ENCODE data around the gene NRL.
A peak's percentile ranks its signal among the peaks of the same experiment; 100 is the strongest.
"Not testable (repeated sequence)": the region's sequence is repeated elsewhere in the genome, so short reads cannot be mapped to it uniquely, and the experiment has no call there.

The NRL gene

GRCh38 chr14:24123424-24124417 is 9.0 kb upstream of the NRL start:
- DNase-seq (ENCODE audit: low spot score): no peak

DNA sequence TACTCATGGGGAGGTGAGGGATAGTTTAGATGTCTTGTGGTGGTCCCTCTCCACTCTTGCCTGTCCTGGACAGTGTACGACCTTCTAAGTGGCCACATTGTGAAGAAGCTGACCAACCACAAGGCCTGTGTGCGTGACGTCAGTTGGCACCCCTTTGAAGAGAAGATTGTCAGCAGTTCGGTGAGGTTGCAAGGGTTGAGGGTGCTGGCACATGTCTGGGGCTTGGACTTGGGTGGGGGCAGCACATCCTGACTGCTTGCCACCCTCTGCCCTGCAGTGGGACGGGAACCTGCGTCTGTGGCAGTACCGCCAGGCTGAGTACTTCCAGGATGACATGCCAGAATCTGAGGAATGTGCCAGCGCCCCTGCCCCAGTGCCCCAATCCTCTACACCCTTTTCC is 8.1 kb upstream of the NRL start:
- no peak for DNase-seq (ENCODE audit: low spot score)

- no peak for DNase-seq (ENCODE audit: low spot score)
These were observed 7.7 kb upstream of the NRL start for GRCh38 chr14:24122416-24122815.

GRCh38 chr14:24121210-24121609 is 6.5 kb upstream of the NRL start:
- DNase-seq (ENCODE audit: low spot score): no peak

GRCh38 chr14:24119691-24120090 is 4.9 kb upstream of the NRL start:
- DNase-seq (ENCODE audit: low spot score): no peak

- no peak for DNase-seq (ENCODE audit: low spot score)
These were observed 2.4 kb upstream of the NRL start for GRCh38 chr14:24117179-24117578.

DNA sequence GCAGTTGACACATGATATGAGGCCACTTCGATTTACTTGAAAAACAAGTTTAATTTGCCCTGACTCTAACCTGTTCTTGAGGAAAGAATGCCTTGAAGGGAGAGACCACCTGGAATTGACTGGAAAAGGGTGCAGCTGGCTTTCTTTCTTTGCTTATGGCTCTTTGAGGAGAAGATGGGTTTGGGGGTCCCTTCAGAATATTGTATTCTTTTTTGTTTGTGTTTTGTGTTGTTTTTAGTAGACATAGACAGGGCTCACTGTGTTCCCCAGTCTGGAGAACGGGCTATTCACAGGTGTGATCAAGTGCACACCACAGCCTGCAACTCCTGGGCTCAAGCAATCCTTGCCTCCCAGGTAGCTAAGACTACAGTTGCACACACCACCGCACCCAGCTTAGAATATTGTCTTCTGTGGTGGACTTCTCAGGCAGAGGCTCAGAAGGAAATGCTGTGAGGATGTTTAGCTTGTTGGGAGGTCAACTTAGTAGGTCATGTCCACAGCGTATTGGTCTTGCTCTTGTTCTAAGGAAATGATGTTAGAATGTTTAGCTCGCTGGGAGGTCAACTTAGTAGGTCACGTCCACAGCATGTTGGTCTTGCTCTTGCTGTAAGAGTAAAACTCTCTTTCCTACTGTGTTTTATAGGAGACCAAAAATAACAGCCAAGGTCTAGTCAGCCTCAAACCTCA is 1.5 kb upstream of the NRL start:
- DNase-seq (ENCODE audit: low spot score): no peak

DNA sequence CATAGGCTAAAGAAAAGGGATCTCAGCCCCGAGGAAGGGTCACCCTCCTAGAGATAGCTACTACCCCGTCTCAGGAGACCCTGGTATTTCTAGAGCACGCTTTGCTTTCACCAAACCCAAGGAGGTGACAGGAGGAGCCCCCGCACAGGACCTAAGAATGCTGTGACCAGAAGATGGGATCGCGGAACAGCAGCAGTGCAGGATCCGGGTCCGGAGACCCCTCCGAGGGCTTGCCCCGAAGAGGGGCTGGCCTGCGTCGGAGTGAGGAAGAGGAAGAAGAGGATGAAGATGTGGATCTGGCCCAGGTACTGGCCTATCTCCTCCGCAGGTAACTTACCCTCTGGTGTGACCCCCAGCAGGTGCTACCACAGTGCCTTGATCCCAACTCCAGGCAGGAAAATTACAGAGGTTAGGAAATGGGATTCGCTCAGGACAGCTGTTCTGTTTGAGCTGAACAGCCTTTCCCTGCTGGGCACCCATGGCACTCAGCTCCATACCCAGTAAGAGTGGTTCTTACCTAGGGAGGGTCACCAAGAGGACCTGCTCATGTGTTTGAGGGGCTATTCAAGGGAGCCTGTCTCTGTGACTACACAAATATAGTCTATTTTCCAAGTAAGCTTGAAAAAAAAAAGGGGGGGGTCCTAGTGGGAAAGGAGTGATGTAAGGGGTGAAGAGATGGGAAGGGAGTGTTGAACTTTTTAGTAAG is 826 bp upstream of the NRL start:
- DNase-seq (ENCODE audit: low spot score): no peak

DNA sequence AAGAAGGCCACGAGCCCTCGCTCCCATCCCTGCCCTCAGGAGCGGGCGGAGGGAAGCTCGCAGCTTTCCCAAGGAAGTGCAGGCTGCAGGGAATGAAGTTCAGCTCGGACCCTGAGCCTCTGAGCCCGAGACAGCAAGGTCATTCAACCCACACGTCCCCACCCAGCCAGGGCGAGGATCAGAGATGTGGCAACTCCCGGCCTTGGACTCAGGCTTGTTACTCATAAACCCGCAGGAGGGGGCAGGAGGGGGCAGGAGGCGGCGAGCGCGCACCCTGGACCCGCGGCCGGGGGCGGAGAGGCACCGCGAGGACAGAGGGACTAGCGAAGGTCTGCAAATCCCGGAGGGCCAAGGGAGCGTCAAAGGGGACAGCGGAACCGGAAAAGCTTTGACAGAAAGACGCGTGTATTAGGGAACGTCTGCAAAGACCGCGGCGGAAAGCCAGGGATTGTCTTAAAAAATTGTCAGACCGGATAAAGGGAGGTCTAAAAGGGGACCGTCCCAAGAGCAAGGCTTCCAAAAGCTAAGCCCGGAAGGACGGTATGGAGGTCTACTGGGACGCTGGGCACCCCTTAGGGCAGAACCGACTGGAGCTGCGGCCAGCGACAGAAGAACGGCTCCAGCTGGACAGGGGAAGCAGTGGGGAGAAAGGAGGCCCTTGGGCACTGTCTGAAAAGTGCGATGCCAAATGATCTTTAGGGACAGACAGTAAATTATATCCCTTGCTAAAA is 783 bp downstream of the NRL start:
- peak; percentile 89 for DNase-seq (ENCODE audit: low spot score)

DNA sequence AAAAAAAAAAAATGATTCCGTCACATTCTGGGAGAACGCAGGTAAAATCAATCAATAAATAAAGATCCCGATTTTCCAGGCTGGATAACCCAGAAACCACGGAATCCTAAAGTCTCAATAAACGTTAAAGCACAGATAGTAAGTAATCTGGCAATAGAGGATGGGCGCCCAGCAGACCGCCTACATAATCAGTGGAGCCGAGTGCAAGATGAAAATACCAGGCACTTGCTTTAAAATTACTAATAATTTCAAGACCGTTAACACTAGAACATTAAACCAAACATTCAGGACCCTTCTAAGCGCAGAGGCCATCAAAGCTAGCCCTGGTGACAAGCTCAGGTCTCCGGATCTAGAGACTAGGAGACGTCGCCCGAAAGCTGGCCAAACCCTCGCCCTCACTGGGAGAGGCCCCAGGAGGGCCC is 1.4 kb downstream of the NRL start:
- DNase-seq (ENCODE audit: low spot score): no peak

GRCh38 chr14:24110523-24110922 is 4.2 kb downstream of the NRL start:
- no peak for DNase-seq (ENCODE audit: low spot score)

GRCh38 chr14:24110060-24110459 is 4.7 kb downstream of the NRL start:
- DNase-seq (ENCODE audit: low spot score): no peak

DNA sequence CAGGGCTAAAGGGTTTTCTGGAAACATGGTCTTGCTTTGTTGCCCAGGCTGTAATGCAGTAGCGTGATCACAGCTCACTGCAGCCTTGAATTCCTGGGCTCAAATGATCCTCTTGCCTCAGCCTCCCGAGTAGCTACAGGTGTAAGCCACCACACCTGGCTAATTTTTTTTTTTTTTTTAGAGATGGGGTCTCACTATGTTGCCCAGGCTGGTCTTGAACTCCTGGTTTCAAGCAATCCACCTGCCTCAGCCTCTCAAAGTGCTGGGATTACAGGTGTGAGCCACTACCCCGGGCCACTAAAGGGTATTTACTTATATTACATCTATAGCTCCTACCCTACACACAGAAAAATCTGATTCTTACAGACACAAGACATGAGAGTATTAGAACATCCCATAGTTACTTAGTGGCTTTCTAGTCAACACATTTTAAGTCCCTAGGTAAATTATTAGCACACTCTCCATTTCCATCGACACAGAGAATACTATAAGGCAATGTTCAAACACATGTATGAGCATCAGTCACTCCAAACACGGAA is 6.3 kb downstream of the NRL start:
- DNase-seq (ENCODE audit: low spot score): no peak

DNA sequence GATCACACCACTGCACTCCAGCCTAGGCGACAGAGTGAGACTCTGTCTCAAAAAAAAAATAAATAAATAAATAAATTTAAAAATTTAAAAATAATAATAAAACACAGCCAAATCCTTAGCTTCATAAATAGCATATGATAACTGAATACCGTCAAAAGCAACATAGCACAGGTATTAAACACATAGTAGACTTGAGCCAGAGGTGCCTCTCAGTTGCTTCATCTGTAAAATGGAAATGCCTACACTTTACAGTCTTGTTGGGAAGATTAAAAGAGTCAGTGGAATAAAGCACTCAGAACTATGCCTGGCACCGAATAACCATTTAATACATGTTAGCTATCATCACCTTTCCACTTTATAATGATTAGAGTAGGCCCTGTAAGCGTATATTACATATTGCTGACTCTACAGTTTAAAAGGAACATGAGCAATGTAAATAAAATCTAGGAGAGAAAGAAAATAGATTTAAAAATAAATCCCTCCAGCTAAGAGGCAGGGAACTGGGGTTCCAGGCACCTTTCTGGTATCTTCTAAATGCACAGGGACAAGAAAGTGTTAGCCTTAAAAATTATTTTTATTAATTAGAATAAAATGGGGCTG is 8.0 kb downstream of the NRL start:
- no peak for DNase-seq (ENCODE audit: low spot score)

DNA sequence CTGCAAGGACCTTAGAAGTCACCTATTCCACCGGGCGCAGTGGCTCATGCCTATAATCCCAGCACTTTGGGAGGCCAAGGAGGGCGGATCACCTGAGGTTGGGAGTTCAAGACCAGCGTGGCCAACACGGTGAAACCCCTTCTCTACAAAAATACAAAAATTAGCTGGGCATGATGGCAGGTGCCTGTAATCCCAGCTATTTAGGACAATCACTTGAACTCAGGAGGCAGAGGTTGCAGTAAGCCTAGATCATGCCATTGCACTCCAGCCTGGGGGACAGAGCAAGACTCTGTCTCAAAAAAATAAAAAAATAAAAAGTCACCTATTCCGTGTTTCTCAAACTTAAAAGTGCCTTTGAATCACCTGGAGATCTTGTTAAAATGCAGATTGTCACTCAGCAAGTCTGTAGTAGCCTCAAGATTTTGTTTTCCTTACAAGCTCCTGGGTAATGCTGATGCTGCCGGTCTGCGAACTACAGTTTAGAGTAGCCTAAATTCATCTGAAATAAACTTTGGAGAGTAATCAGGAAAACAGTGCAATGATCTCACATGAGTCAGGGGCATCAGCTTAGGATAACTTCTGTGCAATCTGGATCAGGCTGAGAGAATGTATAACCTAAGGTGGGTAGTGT is 9.0 kb downstream of the NRL start:
- DNase-seq (ENCODE audit: low spot score): not testable (repeated sequence)

- DNase-seq (ENCODE audit: low spot score): no peak
These were observed 11.3 kb downstream of the NRL start for GRCh38 chr14:24103451-24103850.

DNA sequence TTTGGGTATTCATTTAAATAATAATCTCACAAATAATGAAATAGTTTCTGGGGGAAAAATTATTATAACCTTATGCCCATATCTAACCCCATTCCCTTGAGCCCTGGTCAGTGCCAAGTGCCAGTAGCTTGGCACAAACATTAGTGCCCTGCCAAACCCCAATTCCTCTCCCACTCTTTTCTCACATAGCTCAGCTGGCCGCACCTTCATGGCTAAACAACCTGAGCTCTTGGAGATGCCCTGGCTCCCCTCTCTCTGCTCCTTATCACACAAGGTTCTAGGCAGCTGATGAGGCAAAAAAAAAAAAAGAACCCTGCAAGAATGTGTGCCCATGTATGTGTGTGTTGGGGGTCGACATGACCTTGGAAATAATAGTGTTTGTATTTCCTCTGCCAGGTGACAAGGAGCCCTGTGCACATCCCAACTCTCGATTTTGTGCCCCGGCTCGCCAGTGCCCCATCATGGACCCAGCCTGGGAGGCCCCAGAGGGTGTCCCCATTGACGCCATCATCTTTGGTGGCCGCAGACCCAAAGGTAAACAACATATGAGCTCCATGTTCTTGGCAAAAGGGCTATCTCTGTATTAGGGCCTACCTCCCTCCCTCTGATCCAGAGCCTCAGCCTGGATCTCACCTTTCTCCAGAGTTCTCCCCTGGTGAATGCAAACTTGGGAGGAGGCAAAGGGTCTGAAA is 12.2 kb downstream of the NRL start:
- no peak for DNase-seq (ENCODE audit: low spot score)

- no peak for DNase-seq (ENCODE audit: low spot score)
These were observed 13.7 kb downstream of the NRL start for GRCh38 chr14:24100982-24101494.

DNA sequence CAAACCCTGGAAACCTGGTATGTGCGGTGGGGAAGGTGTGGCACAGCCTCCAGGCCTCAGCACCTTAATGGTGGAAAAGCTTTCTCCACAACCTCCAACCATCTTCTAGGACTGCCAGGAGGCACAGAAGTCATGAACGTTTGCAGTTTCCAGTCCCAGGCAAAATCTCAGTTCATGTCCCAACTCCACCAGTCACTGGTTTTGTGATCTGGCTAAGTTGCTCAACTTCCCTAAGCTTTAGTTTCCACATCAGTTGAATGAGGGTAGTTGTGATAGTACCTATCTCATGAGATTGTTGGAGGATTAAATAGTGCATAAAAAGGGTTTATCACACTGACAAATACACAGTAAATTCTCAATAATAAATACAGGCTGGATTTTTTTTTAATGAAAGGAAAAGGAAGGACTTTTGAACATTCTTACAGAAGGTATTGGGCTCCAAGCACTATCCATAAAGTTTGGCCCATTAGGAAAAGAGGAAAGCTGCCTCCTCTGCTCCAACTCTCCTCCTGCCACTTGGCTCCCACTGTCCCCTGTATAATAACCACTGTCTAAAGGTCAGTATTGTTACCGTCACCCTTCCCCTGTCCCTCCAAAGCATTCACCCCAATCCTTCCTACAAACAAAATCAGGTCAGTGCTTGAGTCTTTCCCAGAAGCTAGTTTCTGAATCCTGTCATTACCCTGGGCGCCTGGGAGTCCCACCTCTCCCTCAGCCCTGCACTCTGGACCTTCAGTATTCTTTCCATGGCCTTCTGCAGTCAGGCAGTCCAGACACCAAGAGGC is 14.4 kb downstream of the NRL start:
- no peak for DNase-seq (ENCODE audit: low spot score)
